HepG2 (cell line): Measurements from ENCODE around the gene ANKRD44.

Source experiments
- BRCA1 ChIP-seq: sonication (generic); formaldehyde crosslinking; IDR thresholded peaks from 2 replicates; pipeline ENCODE4 v1.4.0; 2020; ENCODE audit warnings: missing genetic modification reagents
- CREB1 ChIP-seq, 2 experiments: fragments of 450-650 bp in 1 of 2; IDR thresholded peaks; 2 replicates each; pipeline ENCODE4 v1.6.1; 2016 to 2017; ENCODE audit warnings: control low read depth in 1 of 2, mild to moderate bottlenecking in 1 of 2, missing compliant biosample characterization in 1 of 2, missing genetic modification characterization in 1 of 2
- CTCF ChIP-seq: sonication (generic); formaldehyde crosslinking; IDR thresholded peaks from 2 replicates; pipeline ENCODE4 v1.5.0; 2020; ENCODE audit warnings: mild to moderate bottlenecking, missing genetic modification reagents, moderate library complexity
- EED ChIP-seq: sonication (generic); formaldehyde crosslinking; IDR thresholded peaks from 2 replicates; pipeline ENCODE4 v1.5.0; 2020; ENCODE audit warnings: mild to moderate bottlenecking, missing genetic modification reagents
- EZH2 ChIP-seq: conservative IDR thresholded peaks from 2 replicates; pipeline ENCODE4 v1.6.1; 2012; ENCODE audit warnings: mild to moderate bottlenecking, low read depth, low read length, moderate library complexity
- MAZ ChIP-seq, 2 experiments: sonication (generic) in 1 of 2; formaldehyde crosslinking in 1 of 2; IDR thresholded peaks; 2 replicates each; pipeline versions ENCODE4 v1.5.0 to v1.6.1; 2012 to 2020; ENCODE audit warnings: low read depth in 2 of 2, mild to moderate bottlenecking in 2 of 2, borderline replicate concordance in 1 of 2, improper control_type of control experiment in 1 of 2, low read length in 1 of 2, missing genetic modification reagents in 1 of 2, moderate library complexity in 1 of 2
- PCBP1 ChIP-seq: fragments of 200-400 bp; formaldehyde crosslinking; IDR thresholded peaks from 2 replicates; pipeline ENCODE4 v1.6.1; 2017; ENCODE audit warnings: mild to moderate bottlenecking, low read depth, low read length, borderline replicate concordance
- TOE1 ChIP-seq: sonication (generic); formaldehyde crosslinking; IDR thresholded peaks from 2 replicates; pipeline ENCODE4 v1.4.0; 2020; ENCODE audit warnings: mild to moderate bottlenecking, missing genetic modification reagents
- YY1 ChIP-seq: IDR thresholded peaks from 2 replicates; pipeline ENCODE4 v1.6.1; 2011; ENCODE audit warnings: low read length, low read depth, moderate library complexity, mild to moderate bottlenecking; ENCODE audit not compliant: insufficient read depth, insufficient replicate concordance
- ZBTB8A ChIP-seq: sonication (generic); formaldehyde crosslinking; IDR thresholded peaks from 2 replicates; pipeline ENCODE4 v1.4.0; 2020; ENCODE audit warnings: mild to moderate bottlenecking, low read depth, missing genetic modification reagents, borderline replicate concordance
- ZNF547 ChIP-seq: sonication (generic); formaldehyde crosslinking; IDR thresholded peaks from 2 replicates; pipeline ENCODE4 v1.5.1; 2020; ENCODE audit warnings: mild to moderate bottlenecking, missing genetic modification reagents
- ZNF577 ChIP-seq: sonication (generic); formaldehyde crosslinking; IDR thresholded peaks from 2 replicates; pipeline ENCODE4 v1.4.0; 2020; ENCODE audit warnings: mild to moderate bottlenecking, low read depth, missing genetic modification reagents, borderline replicate concordance

DNA sequence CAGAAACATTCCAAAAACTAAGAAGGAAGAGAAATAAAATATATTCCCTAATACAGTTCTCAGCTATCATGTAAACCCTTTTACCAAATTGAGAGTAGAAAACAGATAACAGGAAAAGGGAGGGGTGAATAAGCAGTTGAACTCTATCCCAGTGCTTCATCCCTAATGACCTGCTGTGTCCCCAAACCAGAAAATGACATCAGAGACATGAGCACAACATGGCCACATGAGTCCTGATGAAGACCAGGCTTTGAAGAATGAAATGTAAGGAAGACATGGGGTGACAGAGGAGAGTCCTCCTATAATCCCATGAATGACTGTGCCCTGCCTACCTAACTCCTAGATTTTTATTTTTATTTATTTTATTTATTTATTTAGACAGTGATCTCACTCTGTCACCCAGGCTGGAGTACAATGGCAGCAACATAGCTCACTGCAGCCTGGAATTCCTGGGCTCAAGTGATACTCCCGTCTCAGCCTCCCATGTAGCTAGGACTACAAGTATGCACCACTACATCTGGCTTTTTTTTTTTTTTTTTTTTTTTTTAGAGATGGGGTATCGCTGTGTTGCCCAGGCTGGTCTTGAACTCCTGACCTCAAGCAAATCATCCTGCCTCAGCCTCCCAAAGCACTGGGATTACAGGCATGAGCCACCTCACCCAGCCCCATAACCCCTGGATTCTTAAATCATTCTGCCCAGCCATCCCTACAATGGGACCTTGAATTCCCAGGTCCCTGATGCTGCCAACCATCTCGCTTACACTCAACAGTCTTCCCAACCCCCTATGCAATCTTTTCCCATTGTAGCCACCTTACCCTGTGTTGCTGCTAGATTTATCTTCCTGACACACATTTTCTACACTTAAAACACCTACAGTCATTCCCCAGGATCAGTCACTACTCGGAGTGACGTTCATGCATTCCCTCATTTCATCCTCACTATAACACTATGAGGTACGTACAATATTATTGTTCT lies 64.5 kb downstream of the ANKRD44 start:
- no peak for TF ChIP-seq CREB1 (IDR thresholded peaks at IDR 0.05)
- TF ChIP-seq CREB1 (CRISPR knock-in tag; IDR thresholded peaks at IDR 0.05), result no peak
- TF ChIP-seq BRCA1 (CRISPR knock-in tag), result no peak
- TF ChIP-seq YY1, result no peak
- no peak for TF ChIP-seq EED (CRISPR knock-in tag)
- no peak for TF ChIP-seq ZBTB8A (CRISPR knock-in tag)
- no peak for TF ChIP-seq ZNF577 (CRISPR knock-in tag)
- TF ChIP-seq PCBP1, result no peak
- TF ChIP-seq MAZ (IDR thresholded peaks at IDR 0.05; ENCODE audit: borderline replicate concordance, low read depth, low read length), result no peak
- TF ChIP-seq MAZ (CRISPR knock-in tag; IDR thresholded peaks at IDR 0.05; ENCODE audit: low read depth), result no peak
- no peak for TF ChIP-seq TOE1 (CRISPR knock-in tag)
- TF ChIP-seq EZH2, result no peak
- no peak for TF ChIP-seq CTCF (CRISPR knock-in tag)
- TF ChIP-seq ZNF547 (CRISPR knock-in tag), result no peak
